DMS79 (cell line): ENCODE data around the gene AGAP5.
"Not testable (repeated sequence)": the region's sequence is repeated elsewhere in the genome, so short reads cannot be mapped to it uniquely, and the experiment has no call there.

Experiments used
- DNase-seq: peaks from one replicate; lab custom pipeline; 2025; lab: John Stamatoyannopoulos, UW

The AGAP5 gene

GRCh38 chr10:73714483-73714882 is 16.6 kb upstream of the AGAP5 start:
- DNase-seq: not testable (repeated sequence)

DNA sequence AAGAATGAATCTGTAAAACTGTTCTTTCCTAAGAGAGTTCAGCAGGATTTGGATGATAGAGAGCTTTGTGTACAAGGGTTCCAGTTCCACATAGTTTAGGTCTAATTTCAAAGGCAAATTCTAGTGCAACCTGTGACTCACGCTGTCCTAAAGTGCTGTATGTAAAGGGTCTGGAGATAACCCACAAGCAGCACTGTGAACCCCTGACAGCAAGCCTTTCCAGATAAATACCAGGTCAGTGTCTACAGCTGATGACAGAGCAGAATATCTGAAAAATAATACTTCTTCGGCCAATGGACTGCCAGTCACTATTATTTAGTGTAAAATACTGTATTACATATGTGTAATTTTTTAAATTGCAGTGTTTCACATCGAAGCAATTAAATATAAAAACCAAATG is 16.0 kb upstream of the AGAP5 start:
- DNase-seq: not testable (repeated sequence)

- not testable (repeated sequence) for DNase-seq
Measured at GRCh38 chr10:73711683-73712082, 13.8 kb upstream of the AGAP5 start.

DNA sequence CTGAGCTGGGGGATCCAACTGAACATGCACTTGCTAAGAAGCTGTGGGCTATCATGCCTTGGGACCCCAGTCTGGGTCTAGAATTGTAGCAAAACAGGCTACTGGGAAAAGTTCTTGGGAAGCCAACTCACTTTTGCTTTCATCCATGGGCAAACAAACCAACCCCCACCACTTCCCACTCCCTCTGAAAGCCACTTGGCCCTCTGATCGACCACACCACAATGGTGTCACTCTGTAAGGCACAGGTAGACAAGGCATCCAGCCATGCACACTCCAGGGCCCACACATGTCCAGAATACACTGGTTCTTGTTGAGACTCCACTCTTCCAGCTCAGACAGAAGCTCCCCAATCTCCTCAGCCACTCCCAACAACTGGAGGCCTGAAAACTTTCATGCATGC is 10.2 kb upstream of the AGAP5 start:
- DNase-seq: not testable (repeated sequence)

- DNase-seq: not testable (repeated sequence)
Measured at GRCh38 chr10:73707628-73708027, 9.7 kb upstream of the AGAP5 start.

GRCh38 chr10:73706488-73706887 is 8.6 kb upstream of the AGAP5 start:
- DNase-seq: not testable (repeated sequence)

DNA sequence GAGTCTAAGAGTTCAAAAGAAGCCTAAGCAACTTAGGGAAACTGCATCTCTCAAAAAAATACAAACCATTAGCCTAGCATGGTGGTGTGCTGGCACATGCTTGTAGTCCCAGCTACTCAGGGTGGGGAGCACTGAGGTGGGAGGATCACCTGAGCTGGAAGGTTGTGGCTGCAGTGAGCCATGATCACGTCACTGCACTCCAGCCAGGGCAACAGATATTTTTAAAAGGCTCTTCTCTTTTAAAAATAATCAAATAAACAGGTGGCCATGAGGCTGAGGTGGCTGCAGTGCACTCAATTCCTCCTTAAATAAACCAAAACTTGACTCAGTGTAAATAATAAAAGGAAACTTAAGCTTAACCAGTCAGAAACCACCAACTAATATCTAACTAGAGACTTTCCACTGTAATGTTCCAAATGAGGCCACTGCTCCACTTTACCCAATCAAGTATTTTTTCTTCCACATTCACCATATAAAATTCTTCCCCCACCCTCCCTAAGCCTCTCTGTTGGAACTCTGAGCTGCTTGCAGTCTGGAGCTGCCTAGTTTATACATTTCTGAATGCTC is 7.7 kb upstream of the AGAP5 start:
- not testable (repeated sequence) for DNase-seq

- not testable (repeated sequence) for DNase-seq
Measured at GRCh38 chr10:73703924-73704323, 6.0 kb upstream of the AGAP5 start.

GRCh38 chr10:73698819-73699218 is 910 bp upstream of the AGAP5 start:
- not testable (repeated sequence) for DNase-seq

GRCh38 chr10:73695302-73695701 is 2.6 kb downstream of the AGAP5 start:
- not testable (repeated sequence) for DNase-seq

DNA sequence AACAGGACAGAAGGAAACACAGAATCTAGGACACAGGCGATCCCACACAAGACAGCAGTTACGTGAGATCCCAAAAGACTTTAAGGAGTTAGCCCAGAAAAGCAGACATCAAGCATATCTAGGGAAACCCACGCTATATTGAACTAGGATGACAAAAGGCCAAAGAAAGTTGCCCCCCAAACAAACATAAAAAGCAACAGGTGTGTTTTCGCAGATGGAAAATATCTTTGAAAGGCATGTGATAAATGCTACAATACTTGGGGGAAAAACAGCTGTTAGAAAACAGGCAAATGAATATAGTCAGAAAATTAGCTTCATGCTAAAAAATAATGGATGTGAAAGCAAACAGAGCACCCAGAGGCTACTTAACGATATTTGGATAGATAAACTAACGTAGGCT is 7.2 kb downstream of the AGAP5 start:
- not testable (repeated sequence) for DNase-seq

DNA sequence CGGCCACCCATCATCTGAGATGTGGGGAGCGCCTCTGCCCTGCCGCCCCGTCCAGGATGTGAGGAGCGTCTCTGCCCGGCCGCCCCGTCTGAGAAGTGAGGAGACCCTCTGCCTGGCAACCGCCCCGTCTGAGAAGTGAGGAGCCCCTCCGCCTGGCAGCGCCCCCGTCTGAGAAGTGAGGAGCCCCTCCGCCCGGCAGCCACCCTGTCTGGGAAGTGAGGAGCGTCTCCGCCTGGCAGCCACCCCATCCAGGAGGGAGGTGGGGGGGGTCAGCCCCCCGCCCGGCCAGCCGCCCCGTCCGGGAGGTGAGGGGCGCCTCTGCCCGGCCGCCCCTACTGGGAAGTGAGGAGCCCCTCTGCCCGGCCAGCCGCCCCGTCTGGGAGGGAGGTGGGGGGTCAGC is 8.3 kb downstream of the AGAP5 start:
- not testable (repeated sequence) for DNase-seq

DNA sequence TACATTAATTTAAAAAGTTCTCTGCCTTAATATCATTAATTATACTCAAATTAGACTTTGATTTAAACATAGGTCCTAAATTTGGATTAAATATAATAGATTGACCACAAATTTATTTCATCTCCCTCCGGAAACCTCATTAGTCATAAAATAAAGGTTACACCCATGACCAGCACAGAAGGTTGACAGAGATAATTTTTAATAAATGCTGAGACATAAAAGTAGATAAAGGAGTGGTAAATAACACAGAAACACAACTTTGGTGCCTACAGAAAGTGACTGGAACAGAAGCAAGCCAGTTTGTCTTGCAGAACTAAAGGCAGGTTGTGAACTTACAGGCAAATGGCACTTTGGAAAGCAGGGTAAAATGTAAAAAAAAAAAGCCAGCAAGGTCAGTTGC is 10.3 kb downstream of the AGAP5 start:
- DNase-seq: not testable (repeated sequence)

GRCh38 chr10:73674546-73674945 is 23.4 kb downstream of the AGAP5 start:
- not testable (repeated sequence) for DNase-seq

DNA sequence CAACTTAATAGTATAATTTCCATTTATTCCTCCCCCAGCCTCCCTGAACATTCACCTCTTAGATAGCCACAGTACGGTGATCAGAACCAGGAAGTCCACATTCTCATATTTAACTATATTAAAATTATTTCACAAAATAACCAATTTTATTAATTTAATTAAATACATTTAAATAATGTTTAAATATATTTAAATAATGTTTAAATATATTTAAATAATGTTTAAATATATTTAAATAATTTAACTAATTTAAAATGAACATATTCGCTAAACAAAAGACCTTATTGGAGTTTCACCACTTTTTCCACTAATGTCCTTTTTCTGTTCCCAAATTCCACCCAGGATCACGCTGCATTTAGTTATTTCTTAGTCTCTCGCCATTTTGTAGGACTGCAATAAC is 29.5 kb downstream of the AGAP5 start:
- DNase-seq: not testable (repeated sequence)

GRCh38 chr10:73666153-73666809 is 31.6 kb downstream of the AGAP5 start:
- DNase-seq: not testable (repeated sequence)

- DNase-seq: not testable (repeated sequence)
Measured at GRCh38 chr10:73665581-73665980, 32.3 kb downstream of the AGAP5 start.

- not testable (repeated sequence) for DNase-seq
Measured at GRCh38 chr10:73664156-73665040, 33.5 kb downstream of the AGAP5 start.

GRCh38 chr10:73663621-73664020 is 34.3 kb downstream of the AGAP5 start:
- DNase-seq: not testable (repeated sequence)

DNA sequence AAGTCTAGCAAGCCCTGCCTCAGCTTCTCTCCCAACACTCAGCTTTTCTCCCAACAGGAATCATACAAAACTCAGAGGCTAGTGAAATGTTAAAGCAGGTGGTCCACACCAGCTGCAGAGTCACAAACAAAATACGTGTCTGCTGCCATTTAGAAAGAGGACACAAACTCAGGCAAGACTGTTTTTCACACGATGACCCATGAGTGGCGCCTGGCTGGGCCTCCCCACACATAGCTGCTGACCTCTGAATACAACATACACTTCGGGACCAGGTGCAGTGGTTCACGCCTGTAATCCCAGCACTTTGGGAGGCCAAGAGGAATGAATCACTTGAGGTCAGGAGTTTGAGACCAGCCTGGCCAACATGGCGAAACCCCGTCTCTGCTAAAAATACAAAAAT is 35.2 kb downstream of the AGAP5 start:
- not testable (repeated sequence) for DNase-seq

- no peak for DNase-seq
Measured at GRCh38 chr10:73655990-73656298, 42.0 kb downstream of the AGAP5 start, which contains the start of gene SYNPO2L. Gene SYNPO2L (minus strand): TSS chr10:73656029. CDS start chr10:73655922, 107 bp downstream.

DNA sequence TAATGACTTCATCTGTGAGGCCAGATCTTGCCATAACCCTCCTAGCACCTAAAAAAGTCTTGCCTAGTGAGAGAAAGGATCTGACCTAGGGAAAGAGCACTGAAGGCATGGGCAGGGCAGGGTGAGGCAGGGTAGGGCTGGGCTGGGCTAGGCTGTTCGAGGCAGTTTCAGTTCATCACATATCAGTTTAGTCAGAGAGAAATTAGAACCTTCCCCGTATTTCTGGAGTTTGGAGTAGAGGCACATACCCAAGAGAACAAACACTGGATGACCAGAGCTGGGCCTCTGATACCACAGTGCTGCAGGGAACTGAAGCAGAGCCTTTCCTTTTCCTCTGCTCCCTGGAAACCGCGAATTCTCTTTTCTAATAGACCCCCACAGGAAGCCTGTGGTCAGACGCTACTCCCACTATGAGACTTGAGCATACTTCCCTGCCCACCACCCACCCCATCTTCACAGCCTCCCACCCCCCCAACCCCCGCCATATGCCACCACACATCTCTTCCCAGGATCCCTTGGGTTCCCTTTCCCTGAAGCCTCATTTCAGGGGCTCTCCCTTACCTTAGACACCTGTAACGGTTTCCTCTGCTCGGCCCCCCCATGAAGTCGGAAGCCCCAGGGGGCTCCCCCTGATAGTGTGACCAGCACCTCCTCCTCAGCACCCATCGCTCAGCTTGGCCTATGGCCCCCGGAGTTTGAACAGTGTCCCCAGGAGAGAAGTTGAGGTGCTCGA is 42.5 kb downstream of the AGAP5 start:
- DNase-seq: no peak
